HepG2 (cell line): ENCODE data around the gene EMILIN1. TPM values are rescaled to one million over a fixed set of nuclear protein-coding genes. Genes with fewer than 3 reads are reported as not detected.

Experiments
- CHD2 ChIP-seq: IDR thresholded peaks from 2 replicates; pipeline ENCODE4 v1.6.1; 2011; ENCODE audit warnings: low read depth, low read length, improper control_type of control experiment
- ESRRA ChIP-seq: sonication (generic); formaldehyde crosslinking; IDR thresholded peaks from 2 replicates; pipeline ENCODE4 v1.5.1; 2020; ENCODE audit warnings: mild to moderate bottlenecking, low read depth, missing genetic modification reagents
- HOXA3 ChIP-seq: sonication (generic); formaldehyde crosslinking; IDR thresholded peaks from 2 replicates; pipeline ENCODE4 v1.5.0; 2020; ENCODE audit warnings: missing genetic modification reagents
- KDM5B ChIP-seq: sonication (generic); formaldehyde crosslinking; IDR thresholded peaks from 2 replicates; pipeline ENCODE4 v1.4.0; 2020; ENCODE audit warnings: missing genetic modification reagents, mild to moderate bottlenecking, borderline replicate concordance
- NR2F2 ChIP-seq: IDR thresholded peaks from 2 replicates; pipeline ENCODE4 v1.6.1; 2012; ENCODE audit warnings: low read depth, inconsistent platforms, borderline replicate concordance
- TCF12 ChIP-seq, 2 experiments: fragments of 450-650 bp in 1 of 2; sonication (generic) in 1 of 2; formaldehyde crosslinking in 1 of 2; IDR thresholded peaks; 2 replicates each; pipeline versions ENCODE4 v1.6.1 to v1.8.0; 2017 to 2022; ENCODE audit warnings: antibody characterized with exemption in 1 of 2, mild to moderate bottlenecking in 1 of 2, missing genetic modification reagents in 1 of 2, moderate library complexity in 1 of 2
- ZFP36L2 ChIP-seq: sonication (generic); formaldehyde crosslinking; IDR thresholded peaks from 2 replicates; pipeline ENCODE4 v1.4.0; 2020; ENCODE audit warnings: missing genetic modification reagents
- ZNF543 ChIP-seq: sonication (generic); formaldehyde crosslinking; IDR thresholded peaks from 2 replicates; pipeline ENCODE4 v1.4.0; 2020; ENCODE audit warnings: mild to moderate bottlenecking, missing genetic modification reagents
- ZNF782 ChIP-seq: sonication (generic); formaldehyde crosslinking; IDR thresholded peaks from 2 replicates; pipeline ENCODE4 v1.4.0; 2020; ENCODE audit warnings: missing genetic modification reagents, mild to moderate bottlenecking, borderline replicate concordance
- ZZZ3 ChIP-seq: sonication (generic); formaldehyde crosslinking; IDR thresholded peaks from 2 replicates; pipeline ENCODE4 v1.4.0; 2020; ENCODE audit warnings: missing genetic modification reagents, mild to moderate bottlenecking, borderline replicate concordance
- polyA plus RNA-seq, 8 experiments: library from polyadenylated mRNA; depleted of rRNA in 3 of 8; stranded (reverse) in 7 of 8; unstranded in 1 of 8; fragments of >200 nt; fragmentation: Illumina TruSeq in 4 of 8; extraction: Trizol in 4 of 8; gene quantifications; 2 replicates each; pipeline versions ENCODE4 v1.2.1 to v1.2.3, GENCODE V29; 2011 to 2016; ENCODE audit warnings: low read depth in 4 of 8, missing spikeins in 1 of 8, mixed read lengths in 1 of 8; ENCODE audit not compliant: insufficient read depth in 1 of 8
- total RNA-seq, 5 experiments: library from RNA; depleted of rRNA; stranded (reverse); fragments of >200 nt; fragmentation: Illumina TruSeq; extraction: Trizol; gene quantifications; 2 replicates each; pipeline ENCODE4 v1.2.3, GENCODE V29; 2016; ENCODE audit warnings: low read depth in 1 of 5
- TF ChIP-seq, protein P1 (sequence below): IDR thresholded peaks from 2 replicates; pipeline ENCODE4 v1.6.1; 2016; ENCODE audit warnings: low read depth
- TF ChIP-seq, protein P2 (sequence below): sonication (generic); formaldehyde crosslinking; conservative IDR thresholded peaks from 2 replicates; pipeline ENCODE4 v1.4.0; 2020; ENCODE audit warnings: missing genetic modification reagents

The EMILIN1 gene
- total and polyA plus RNA-seq, 2 of the 13 experiments (the other 11 are each of a cell fraction or from before 2014, with no cell fraction given) = 8.1 to 9.7 TPM

DNA sequence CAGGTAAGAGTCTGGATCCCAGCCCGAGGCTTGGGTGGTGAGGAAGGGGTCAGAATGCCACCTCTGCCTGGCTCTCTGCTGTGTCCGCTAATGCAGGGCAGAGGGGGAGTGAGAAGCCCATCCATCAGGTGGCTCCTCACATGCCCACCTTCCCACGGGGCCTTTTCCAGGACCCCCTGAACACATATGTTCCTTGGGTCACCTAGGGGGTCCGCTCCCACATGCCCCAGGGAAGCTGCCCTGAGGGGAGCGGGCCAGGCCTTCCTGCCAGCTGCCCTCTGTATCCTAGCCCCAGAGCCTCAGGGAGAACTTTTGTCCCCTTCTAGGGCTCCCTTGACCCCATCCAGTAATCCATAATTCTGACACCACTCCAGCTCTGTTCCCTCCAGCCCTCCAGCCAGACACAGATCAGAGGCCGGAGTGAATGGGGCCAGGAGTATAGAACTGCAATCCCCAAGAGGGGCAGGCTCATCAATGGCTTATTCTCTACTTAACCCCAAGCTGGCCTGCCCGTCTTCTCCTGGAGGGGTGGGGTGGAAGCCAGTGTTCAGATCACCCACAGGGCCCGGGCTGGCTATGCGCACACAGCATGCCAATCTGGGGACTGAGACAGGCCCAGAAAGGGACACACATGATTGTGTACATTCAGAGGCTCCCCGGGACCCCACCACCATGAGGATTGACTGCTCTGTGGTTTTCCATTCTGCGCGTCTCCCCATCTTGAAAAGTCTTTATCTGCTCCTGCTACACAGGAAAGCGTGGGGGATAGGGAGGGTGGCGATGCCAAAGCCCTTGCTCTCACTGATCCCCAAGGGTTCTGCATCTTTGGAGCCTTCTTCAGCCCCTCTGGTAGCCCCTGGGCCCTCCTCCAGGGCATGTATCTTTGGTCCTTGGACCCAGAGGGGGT is 1.1 kb downstream of the EMILIN1 start (continued):
- TF ChIP-seq, protein P1, sequence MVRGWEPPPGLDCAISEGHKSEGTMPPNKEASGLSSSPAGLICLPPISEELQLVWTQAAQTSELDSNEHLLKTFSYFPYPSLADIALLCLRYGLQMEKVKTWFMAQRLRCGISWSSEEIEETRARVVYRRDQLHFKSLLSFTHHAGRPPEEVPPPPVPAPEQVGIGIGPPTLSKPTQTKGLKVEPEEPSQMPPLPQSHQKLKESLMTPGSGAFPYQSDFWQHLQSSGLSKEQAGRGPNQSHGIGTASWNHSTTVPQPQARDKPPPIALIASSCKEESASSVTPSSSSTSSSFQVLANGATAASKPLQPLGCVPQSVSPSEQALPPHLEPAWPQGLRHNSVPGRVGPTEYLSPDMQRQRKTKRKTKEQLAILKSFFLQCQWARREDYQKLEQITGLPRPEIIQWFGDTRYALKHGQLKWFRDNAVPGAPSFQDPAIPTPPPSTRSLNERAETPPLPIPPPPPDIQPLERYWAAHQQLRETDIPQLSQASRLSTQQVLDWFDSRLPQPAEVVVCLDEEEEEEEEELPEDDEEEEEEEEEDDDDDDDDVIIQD (CRISPR knock-in tag) = no peak
- TF ChIP-seq, protein P2, sequence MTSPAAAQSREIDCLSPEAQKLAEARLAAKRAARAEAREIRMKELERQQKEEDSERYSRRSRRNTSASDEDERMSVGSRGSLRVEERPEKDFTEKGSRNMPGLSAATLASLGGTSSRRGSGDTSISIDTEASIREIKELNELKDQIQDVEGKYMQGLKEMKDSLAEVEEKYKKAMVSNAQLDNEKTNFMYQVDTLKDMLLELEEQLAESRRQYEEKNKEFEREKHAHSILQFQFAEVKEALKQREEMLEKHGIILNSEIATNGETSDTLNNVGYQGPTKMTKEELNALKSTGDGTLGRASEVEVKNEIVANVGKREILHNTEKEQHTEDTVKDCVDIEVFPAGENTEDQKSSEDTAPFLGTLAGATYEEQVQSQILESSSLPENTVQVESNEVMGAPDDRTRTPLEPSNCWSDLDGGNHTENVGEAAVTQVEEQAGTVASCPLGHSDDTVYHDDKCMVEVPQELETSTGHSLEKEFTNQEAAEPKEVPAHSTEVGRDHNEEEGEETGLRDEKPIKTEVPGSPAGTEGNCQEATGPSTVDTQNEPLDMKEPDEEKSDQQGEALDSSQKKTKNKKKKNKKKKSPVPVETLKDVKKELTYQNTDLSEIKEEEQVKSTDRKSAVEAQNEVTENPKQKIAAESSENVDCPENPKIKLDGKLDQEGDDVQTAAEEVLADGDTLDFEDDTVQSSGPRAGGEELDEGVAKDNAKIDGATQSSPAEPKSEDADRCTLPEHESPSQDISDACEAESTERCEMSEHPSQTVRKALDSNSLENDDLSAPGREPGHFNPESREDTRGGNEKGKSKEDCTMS (CRISPR knock-in tag) = no peak
- TF ChIP-seq CHD2 = no peak
- TF ChIP-seq ZZZ3 (CRISPR knock-in tag) = no peak
- TF ChIP-seq ESRRA (CRISPR knock-in tag) = no peak
- peak; percentile 41; the same call in 1 of the 2 replicates for TF ChIP-seq HOXA3 (CRISPR knock-in tag)
- peak; percentile 41; the same call in 1 of the 2 replicates for TF ChIP-seq KDM5B (CRISPR knock-in tag)
- TF ChIP-seq ZFP36L2 (CRISPR knock-in tag) = no peak
- no peak for TF ChIP-seq NR2F2
- TF ChIP-seq ZNF543 (CRISPR knock-in tag) = no peak
- no peak for TF ChIP-seq ZNF782 (CRISPR knock-in tag)
- no peak for TF ChIP-seq TCF12 (IDR thresholded peaks at IDR 0.05)
- 0 out of 2 replicates have a peak, but pooled peaks have one; percentile 37 for TF ChIP-seq TCF12 (CRISPR knock-in tag; IDR thresholded peaks at IDR 0.05)
